HL-60 (cell line): Measurements from ENCODE around the gene ATP11B.

ENCODE experiments used
- CTCF ChIP-seq: IDR thresholded peaks from one replicate; pipeline ENCODE4 v1.5.1; 2011; ENCODE audit warnings: low read length, control low read depth, inconsistent platforms; ENCODE audit not compliant: insufficient read depth
- GABPA ChIP-seq: IDR thresholded peaks from 2 replicates; pipeline ENCODE4 v1.6.1; 2012; ENCODE audit warnings: low read depth
- POLR2AphosphoS5 ChIP-seq: IDR thresholded peaks from 2 replicates; pipeline ENCODE4 v1.6.1; 2012; ENCODE audit warnings: low read depth
- REST ChIP-seq: IDR thresholded peaks from 2 replicates; pipeline ENCODE4 v1.6.1; 2012; ENCODE audit warnings: low read depth; ENCODE audit not compliant: insufficient replicate concordance
- SPI1 ChIP-seq: IDR thresholded peaks from 2 replicates; pipeline ENCODE4 v1.6.1; 2012; ENCODE audit warnings: low read depth, mild to moderate bottlenecking, borderline replicate concordance

GRCh38 chr3:182913889-182914288, 120.6 kb downstream of the ATP11B start:
- TF ChIP-seq CTCF (no peak), POLR2AphosphoS5 (no peak), REST (no peak), GABPA (no peak), SPI1 (no peak)
